Hepatic stellate cell (primary cell): ENCODE data around the gene LCLAT1.

Experiments used
- DNase-seq: peaks from one replicate; pipeline ENCODE4 v3.0.0; 2011; ENCODE audit warnings: low spot score

Gene LCLAT1

DNA sequence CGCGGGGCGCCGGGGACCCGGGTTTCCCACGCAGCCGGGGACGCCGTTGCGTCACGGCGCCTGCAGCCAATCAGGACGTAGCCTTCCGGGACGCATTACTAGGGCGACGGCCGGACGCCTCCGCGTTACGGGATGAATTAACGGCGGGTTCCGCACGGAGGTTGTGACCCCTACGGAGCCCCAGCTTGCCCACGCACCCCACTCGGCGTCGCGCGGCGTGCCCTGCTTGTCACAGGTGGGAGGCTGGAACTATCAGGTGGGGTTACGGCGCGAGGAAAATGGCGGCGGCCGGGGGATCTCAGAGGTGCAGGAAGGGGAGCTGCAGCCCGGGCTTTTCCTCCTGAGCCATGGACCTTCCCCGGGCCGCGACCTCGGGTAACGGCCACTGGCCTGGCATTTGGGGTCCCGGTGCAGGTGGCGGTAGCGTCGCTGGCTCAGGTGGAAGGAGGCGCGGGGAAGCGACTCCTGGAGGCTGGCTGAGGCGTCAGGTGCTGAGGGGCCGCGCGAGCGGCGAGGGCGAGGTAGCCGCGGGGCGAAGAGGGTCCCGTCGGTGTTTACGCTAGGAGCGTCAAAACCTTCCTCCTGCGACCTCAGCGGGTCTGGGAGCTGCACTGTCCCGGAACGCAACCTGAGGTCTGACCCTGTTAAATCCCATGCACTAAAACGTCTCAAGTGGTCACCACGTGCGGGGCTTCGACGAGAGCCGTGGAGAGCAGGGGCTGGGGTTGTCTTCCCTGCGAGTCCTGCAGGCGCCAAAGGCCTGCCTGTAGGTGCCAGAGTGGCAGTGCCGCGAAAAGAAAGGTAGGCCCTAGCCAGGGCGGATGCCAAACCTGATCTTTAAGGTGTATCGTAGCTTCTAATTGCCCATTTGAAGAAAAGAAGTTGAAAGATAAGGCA, at the start of gene LCLAT1:
Gene LCLAT1 (plus strand): TSS at position 98 of the 897 bp plus-strand sequence. CDS start 78,345 bp downstream, outside the sequence.
- peak; percentile 87 for DNase-seq

DNA sequence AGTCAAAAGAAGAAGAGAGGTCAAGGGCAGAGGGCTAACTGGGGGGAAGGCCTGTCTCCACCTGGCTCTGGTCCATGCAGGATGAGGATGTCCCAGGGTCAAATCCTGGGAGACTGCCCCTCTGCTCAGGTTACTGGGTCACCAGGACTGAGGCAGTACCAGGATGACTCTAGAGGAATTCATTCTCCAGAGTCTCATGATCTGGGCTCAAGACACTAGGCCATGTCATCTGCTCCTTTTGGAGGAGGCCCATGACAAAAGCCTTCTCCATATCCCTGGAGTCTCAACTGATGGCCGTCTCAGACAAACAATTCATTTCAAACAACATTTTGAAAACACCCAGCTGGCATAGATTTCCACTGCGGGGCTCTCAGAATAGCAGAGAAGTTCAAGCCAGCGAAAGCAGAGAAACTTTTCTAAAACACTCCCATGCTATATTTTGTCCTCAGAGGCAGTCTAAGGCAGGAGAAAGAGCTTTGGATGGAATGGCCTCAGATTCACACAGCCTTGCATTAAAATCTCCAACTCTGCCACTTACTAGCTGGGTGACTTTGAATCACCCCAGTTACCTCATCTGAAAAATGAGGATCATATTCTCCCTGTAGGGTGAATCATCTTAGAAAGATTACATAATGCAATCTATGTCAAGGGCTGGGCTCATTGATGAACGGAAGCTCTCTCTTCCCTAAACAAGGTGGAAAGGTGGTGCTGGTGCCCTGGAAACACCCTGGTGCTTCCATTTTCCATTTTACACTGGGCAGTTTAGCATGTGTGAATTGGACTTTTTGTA, 48.8 kb upstream of the LCLAT1 start:
- no peak for DNase-seq

DNA sequence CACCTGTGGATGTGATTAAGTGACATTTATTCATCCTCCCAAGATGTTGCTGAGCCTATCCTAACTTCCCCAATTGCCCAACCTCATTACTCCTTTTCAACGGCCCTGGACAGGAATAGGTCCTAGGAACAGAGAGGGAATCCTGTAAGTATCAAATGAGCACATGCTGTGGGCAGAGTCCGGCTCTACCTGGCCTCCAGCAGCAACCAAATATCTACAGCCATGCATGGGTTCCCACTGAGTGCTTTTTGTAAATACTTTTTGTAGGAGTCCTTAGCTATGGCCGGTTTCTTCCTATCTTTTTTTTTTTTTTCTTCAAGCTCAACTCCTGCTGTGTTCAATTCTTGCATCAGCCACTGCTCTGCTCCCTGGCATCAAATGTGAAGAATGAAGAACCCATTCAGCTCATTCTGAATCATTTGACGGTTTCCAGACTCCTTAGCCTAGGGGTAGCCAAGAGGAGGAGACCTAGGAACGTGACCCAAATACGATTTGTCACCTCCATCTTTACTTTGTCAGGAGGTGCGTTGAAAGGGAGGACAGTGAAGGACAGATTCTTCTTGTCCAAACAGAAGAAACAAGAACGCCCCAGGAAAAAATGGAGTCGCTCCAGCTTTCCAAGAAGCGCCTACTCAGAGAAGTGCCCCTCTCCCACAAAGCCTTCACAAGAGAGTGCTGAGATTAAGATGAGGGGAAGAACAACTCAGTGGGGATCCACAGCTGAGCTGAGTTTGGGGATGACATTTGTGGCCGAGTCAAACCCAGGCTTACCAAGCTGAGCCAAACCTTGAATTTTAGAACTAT, 46.7 kb upstream of the LCLAT1 start:
- DNase-seq: no peak

DNA sequence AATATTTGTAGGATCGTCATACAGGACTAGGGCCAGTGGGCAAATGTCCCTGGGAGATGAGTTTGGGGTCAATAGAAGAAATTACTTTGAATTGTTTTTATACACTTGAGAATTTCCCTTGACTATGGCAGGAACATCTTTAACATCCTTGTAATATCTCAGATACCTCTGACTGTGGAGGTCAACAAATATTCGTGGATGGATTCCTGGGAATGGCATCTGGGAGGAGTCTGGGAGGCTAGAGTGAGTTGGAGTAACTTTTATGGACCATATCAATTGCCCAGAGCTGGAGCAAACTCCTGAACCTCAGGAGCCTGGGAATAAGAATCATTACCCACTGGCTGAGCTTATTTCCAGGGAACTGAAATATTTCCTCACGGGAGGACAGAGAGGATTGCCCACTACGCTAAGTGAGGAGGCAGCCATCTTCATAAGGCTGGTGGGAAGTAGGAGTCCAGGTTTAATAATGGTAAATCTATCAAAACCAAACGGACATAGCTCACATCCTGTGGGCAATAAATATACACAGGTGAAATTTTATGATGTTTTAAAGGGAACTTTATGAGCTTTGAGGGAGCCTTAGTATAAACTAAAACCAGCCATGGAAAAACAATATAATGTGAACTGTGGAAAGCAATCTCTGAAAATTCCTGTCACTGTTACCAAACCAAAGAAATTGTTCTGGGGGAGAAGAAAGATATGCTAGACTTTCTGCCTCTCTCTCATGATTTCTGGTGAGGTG, 44.4 kb upstream of the LCLAT1 start:
- DNase-seq: no peak

DNA sequence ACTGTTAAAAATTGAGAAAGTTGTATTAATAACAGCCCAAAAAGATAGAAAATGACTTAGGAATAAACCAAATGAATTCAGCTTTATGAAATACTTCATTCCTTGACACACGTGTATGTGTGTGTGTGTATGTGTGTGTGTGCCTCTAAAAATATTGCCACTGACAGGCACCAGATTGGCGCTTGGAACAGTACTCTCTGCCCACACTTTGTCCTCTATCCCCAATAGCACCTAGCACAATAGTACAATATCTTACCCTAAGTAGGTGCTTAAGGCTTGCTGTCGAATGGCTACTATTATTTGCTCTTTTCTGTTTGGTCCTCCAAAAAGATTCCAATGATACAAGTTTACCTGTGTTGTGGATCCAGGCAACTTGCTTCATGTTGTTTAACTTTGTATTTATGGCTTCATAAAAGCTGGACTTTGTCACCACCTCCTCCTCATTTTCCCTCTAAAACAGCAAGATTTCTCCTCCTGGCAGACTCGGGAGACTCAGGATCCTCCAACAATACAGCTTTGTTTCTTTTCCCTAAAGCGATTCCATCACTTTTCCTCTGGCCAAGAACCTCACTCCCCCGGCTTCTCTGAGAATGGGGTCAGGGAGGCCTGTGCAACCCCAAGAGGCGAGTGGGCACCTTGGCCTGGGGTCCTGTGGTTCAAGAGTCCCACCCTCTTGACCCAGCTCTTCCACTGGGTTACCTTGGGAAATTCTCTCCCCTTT, 43.3 kb upstream of the LCLAT1 start:
- no peak for DNase-seq

DNA sequence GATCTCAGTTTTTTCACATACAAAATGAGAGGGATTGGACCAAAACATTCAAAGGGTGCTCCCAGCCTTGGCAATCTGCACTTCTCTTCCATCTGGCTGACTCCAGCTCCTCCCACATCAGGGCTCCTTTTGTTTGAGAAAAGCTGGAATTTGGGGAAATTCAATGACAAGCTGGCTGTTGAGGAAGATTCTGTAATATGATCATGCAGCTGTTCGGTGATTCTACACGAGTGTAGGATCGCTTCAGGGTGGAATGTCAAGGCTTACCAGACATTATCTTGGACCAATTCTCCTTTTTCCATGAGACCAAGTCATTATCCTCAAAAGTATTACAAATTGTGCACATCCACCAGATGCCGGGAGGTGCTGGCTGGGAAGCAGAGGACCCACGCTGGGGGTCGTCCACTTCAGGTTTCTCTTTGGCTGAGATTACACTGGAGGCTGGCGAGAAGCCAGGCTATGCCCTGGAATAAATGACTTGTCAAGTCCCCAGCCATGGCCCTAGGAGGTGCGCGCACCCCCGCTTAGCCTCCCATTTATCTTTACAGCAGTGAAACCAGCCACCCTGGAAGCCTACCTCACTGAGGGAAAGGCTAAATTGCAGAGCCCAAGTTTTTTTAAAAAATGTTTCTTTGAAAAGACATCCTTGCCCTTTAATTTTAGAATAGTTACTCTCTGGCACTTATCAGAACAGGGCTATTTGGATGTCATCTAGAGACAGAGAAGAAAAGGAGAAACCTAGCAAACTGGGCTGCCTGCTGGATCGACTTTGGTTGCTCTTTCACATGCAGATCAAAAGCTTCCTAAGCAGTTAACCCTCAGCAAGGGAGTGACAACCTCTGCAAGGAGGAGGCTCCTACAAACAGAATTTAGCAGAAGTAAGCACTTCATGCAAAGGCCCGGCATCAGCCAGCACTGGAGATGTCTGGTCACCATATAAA, 42.5 kb upstream of the LCLAT1 start:
- DNase-seq: no peak

DNA sequence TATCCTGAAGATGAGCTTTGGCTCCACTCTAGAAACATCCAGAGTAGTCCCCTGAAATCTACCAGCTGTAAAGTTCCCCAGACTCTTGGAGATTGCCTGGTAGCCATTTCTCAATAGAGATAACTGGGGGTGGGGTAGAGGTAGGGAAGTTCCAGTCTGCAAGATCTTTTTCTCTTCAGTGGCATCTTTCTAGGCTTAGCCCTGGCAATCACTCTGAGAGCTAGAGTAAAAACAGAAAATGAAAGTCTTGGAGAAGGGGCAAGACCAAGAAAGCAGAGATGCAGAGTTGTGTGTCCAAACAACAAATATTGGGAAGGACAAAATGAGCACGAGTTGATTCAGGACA, 41.8 kb upstream of the LCLAT1 start:
- no peak for DNase-seq

DNA sequence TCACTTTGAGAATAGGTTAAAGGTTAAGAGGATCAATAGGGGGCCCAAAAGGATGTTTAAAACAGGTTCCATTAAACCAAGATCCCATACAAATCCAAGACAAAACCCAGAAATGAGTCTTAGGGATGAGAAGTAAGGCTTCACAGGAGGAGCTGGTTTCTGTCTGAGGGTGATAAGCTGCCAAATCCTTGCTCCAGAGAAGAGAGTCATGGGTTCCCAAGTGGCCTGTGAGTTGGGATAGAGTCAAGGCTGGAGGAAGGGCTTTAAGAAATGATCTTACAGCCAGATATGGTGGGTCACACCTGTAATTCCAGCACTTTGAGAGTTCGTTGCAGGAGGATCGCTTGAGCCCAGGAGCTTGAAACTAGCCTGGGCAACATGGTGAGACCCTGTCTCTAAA, 40.2 kb upstream of the LCLAT1 start:
- DNase-seq: no peak

DNA sequence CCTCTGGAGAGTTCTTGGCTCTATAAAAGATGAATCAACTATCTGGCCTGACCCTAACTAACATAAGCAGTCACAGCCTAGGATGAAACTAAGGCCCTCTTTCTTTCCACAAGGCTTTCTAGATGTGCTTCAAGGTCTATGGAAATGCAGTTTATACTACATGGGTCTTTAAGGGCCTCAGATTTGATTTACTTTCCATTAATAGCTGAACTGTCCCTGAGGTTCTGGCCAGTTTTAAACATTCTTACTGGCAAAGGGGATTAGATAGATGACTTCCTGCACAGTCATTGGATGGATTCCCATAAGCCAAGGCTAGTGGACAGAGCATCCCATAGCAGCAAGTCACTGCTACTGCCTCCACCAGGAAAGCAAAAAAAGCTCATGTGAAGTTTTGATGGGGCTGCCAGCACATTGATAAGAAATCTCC, 38.1 kb upstream of the LCLAT1 start:
- DNase-seq: peak; percentile 55

DNA sequence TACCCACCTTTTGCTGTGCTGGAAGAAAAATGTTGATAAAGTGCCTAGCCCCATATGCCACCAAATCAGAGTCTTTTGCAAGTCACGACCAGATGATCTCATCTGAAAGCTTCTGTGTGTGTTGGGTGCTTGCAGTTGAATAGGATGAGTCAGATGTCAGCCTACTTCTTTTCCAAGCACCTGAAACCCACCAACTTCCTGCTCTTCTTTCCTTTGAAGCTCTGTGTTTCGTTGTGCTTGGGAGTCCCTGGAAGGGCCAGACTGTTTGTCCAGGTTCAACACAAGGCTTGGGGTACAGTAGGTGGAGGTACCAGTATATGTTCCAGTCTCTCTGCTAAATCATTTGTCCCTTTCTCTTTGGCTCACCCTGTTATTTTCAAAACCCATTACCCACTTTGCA, 36.8 kb upstream of the LCLAT1 start:
- no peak for DNase-seq

DNA sequence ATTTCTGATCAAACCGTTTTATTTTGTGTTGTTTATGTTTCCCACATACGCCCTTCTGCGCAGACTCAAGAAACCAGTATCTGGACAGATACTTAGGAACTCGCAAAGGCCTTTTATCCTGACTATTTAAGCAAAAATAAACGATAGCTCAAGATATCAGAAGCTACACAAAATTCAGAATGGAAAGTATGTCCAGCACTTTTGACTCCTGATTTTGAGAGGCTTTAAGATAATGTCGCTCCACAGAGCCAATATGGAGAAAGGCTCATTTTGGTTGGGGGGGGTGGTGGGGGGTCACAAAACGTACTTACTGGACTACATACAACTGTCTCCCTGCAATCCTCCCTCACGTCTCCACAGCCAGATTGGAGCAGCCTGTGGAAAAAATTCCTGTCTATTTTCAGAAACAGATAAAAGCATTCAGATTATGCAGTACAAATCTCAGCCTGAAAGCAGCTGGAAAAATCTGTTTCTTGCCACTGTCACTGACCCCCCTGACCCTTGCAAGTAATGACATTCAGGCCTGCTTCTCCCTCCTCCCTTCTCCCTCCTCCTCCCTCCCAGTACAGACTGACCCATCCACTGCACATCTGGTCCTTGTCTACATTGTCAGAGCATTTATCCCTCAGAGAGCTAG, 34.9 kb upstream of the LCLAT1 start:
- peak; percentile 21 for DNase-seq

DNA sequence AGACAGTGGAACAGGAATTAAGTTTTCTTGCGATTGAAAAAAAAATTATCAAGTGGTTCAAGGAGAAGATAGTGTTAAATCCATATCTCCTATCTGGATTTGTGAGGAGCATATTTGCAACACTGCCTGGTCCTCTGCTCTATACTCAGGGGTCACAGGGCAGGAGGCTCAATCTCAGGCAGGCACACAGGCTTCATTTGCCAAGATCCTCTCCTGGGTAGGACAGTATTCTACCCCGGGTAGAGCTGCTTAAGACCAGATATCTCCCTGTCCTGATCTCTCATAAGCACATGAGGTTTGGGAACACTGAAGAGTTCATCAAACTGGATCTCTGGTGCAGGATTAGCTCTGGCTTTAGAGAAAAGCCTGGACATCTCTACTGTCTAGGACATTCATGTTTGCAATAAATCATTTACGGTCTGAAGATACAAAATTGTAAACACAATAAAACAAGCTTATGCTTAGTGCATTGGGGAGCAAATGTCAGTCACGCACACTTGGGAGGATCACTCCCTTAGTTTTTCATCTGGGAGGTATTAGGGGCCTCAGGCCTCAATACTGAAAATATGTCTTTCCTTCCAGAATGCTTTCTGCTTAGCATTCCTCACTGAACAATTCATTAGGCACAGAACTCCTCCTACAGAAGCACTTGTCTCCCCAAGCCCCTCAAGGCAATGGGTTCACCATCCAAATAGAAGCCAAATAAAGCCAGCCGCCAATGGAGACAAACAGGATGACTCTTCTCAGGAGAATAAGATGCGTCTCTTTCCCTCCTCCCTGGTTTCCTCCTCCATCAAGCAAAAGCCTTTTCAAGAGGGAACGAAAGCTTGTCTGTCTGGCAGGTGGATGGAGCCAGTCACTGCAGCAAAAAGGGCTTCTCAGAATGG, 34.1 kb upstream of the LCLAT1 start:
- DNase-seq: no peak

DNA sequence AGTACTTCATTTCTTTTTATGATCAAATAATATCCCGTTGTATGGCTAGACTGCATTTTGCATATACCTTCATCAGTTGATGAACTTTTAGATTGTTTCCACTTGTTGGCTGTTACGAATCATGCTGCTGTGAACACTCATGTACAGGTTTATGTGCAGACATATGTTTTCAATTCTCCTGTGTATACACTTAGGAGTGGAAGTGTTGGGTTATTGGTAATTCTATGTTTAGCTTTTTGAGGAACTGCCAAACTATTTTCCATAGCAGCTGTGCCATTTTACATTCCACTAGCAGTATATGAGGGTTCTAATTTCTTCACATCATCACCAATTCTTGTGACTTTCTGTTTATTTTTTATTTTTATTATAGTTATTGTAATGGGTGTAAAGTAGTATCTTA, 32.1 kb upstream of the LCLAT1 start:
- no peak for DNase-seq

DNA sequence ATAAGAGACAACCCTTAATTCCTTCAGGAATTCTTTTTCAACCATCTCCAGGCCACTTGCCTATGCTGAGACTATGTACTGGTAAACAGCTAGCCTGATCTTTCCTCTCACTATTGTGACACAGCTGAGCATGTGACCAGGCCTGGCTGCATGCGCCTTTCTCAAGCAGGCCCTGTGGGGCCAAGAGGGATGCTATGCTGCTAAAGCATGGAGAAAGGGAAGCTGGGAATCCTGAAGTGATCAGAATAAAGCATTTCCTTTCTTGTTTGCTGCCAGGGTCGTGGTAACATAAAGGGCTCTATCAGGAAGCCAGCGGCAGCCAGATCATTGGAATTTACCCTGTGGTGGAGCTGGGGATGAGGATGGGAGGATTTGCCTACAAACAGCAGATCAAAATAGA, 29.8 kb upstream of the LCLAT1 start:
- DNase-seq: peak; percentile 27

DNA sequence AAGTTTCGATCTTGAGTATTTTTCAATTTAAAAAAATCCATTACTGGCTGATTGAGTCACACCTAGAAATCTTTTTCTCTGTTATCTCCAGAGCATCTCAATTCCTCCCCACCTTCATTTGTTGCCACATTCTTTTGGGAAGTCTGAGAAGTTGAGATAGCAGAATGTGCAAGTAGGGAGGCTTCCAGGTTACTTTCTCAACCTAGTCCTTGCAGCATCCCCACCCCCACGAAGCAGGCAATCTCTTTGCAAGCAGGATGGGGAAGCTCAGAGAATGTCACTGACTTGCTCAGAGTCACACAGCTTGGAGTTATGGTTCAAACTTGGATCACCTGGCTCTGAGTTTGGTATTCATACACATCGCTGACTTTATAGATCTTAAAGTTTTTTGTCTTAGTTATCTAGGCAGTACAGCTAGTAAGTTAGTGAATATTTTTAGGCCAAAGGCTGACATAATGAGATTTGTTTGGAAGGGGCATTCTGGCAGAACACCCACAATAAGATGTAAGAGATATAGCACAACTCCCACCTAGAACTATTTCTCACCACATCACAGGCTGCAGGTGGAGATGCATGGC, 25.9 kb upstream of the LCLAT1 start:
- no peak for DNase-seq

DNA sequence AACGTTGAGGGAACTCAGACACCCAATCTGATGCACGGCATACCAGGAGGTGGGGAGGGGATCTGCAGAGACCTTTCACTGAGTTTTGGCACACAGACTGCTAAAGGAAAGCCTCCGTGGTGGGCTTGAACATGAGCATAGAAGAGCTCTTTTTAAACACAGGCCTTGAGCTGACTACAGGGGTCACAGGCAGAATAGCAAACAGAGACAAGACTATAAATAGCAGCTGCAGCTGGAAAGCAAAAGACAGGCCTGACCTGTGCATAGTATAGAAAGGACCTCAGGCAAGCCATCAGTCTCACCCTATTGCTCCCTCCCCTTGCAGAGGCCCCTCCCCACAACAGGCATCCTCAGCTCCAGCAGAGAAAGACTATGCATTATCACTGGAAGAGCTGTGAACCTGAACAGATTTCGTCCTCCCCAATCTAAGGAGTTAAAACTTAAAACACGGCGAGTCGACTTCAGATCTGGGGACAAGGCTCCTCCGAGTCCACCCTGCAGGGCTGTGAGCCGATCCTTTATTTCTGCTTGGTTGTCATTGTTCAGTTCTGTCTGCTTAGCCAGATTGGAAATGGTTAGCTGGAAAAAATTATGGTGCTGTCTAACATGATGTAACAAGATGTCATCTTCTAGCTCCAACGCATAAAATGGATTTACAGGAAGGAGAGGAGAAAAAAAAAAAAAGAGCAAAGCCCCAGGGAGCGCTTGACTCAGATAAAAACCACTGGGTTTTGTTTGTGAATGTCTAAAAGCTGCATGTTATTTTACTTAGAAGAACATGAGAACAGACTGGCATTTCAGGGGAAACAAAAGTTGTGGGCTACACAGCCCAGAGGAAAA, 25.2 kb upstream of the LCLAT1 start:
- peak; percentile 53 for DNase-seq

DNA sequence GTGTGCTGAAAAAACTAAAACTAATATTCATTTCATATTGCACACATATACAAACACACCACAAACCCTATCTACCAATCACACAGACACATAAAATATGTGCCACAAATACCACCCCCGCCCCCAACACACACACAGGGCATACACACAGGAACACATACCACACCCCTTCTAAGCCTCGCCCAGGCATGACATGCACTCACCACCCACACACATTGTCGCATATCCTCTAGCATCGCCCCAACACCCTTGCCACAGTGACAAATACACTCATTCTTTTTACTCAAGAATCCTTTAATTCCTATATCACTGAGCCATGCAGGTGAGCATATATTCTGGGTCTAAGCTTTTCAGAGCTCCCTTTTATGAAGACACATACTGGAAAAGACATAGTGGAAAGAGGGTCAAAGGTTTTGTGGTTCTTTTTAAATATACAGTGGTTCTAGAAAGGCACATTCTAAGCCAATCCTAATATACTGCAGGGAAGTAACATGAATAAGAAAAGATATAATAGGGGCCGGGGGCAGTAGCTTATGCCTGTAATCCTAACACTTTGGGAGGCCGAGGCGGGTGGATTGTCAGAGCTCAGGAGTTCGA, 24.5 kb upstream of the LCLAT1 start:
- peak; percentile 55 for DNase-seq
